SK-N-SH (cell line): ENCODE measurements around the gene C1orf159. TPM values are rescaled to one million over a fixed set of nuclear protein-coding genes. Genes with fewer than 3 reads are reported as not detected.

Source experiments
- CTCF ChIA-PET: fragments of 300-600, 350-600 bp; formaldehyde crosslinking; extraction: SDS; loops from one replicate; lab custom pipeline; 2021; lab: Yijun Ruan, JAX
- POLR2A ChIA-PET: fragments of 350-600 bp; sonication (Branson Sonifier 250); formaldehyde crosslinking; extraction: SDS; loops from one replicate; lab custom pipeline; 2020; ENCODE audit warnings: antibody characterized with exemption, inconsistent platforms; lab: Yijun Ruan, JAX
- DNase-seq: peaks from one replicate; pipeline ENCODE4 v3.0.0; 2012
- H2AFZ ChIP-seq: fragments of 200-600 bp; sonication (generic); 2 replicates; pipeline ENCODE4 v1.8.1; 2016; ENCODE audit warnings: antibody characterized with exemption, mild to moderate bottlenecking, low read depth
- H3F3A ChIP-seq: fragments of 200-600 bp; sonication (generic); replicated peaks from 2 replicates; pipeline ENCODE3; 2016; ENCODE audit warnings: antibody characterized with exemption, mild to moderate bottlenecking; ENCODE audit not compliant: insufficient read depth
- H3K27ac ChIP-seq, 2 experiments: fragments of 200-500 bp in 1 of 2; fragments of 200-600 bp in 1 of 2; sonication (Bioruptor generic) in 1 of 2; sonication (generic), shearing (Covaris generic) in 1 of 2; 2 replicates each; pipeline versions ENCODE4 v1.5.1 to v1.6.1; 2014 to 2016; ENCODE audit warnings: low read depth in 2 of 2, inconsistent platforms in 1 of 2, low read length in 1 of 2, mild to moderate bottlenecking in 1 of 2, mixed read lengths in 1 of 2
- H3K27me3 ChIP-seq: fragments of 200-600 bp; sonication (generic), shearing (Covaris generic); 2 replicates; pipeline ENCODE4 v1.6.1; 2016; ENCODE audit warnings: mixed run types; ENCODE audit not compliant: insufficient read depth
- H3K36me3 ChIP-seq, 2 experiments: fragments of 200-500 bp in 1 of 2; fragments of 200-600 bp in 1 of 2; sonication (Bioruptor generic) in 1 of 2; sonication (generic) in 1 of 2; replicated peaks in 1 of 2; 2 replicates each; pipeline versions ENCODE3 to v1.5.1; 2014 to 2016; ENCODE audit warnings: low read length in 1 of 2, mild to moderate bottlenecking in 1 of 2; ENCODE audit not compliant: insufficient read depth in 2 of 2, control insufficient read depth in 1 of 2
- H3K4me1 ChIP-seq, 2 experiments: fragments of 200-500 bp in 1 of 2; fragments of 200-600 bp in 1 of 2; sonication (Bioruptor generic) in 1 of 2; sonication (generic), shearing (Covaris generic) in 1 of 2; 2 replicates each; pipeline versions ENCODE4 v1.5.1 to v1.6.1; 2014 to 2016; ENCODE audit warnings: low read depth in 1 of 2, low read length in 1 of 2, mixed run types in 1 of 2; ENCODE audit not compliant: insufficient read depth in 2 of 2, control insufficient read depth in 1 of 2
- H3K4me2 ChIP-seq: fragments of 200-600 bp; sonication (generic), shearing (Covaris generic); 2 replicates; pipeline ENCODE4 v1.6.1; 2017; ENCODE audit warnings: mixed run types
- H3K4me3 ChIP-seq, 2 experiments: fragments of 200-500 bp in 1 of 2; fragments of 200-600 bp in 1 of 2; sonication (Bioruptor generic) in 1 of 2; sonication (generic), shearing (Covaris generic) in 1 of 2; 2 replicates each; pipeline versions ENCODE4 v1.5.1 to v1.8.1; 2014 to 2016; ENCODE audit warnings: low read depth in 2 of 2, inconsistent platforms in 1 of 2, low read length in 1 of 2, mild to moderate bottlenecking in 1 of 2, mixed read lengths in 1 of 2, moderate library complexity in 1 of 2
- H3K79me2 ChIP-seq: fragments of 200-600 bp; sonication (generic); 2 replicates; pipeline ENCODE4 v1.8.1; 2017; ENCODE audit warnings: mild to moderate bottlenecking; ENCODE audit not compliant: insufficient read depth
- H3K9ac ChIP-seq: fragments of 200-600 bp; sonication (generic); 2 replicates; pipeline ENCODE4 v1.6.1; 2017; ENCODE audit warnings: mixed run types
- H3K9me2 ChIP-seq: fragments of 200-600 bp; sonication (generic); 2 replicates; pipeline ENCODE4 v1.6.1; 2017; ENCODE audit warnings: mixed run types
- H3K9me3 ChIP-seq: fragments of 200-600 bp; sonication (generic); 2 replicates; pipeline ENCODE4 v1.6.1; 2017; ENCODE audit warnings: mixed run types, mild to moderate bottlenecking, moderate library complexity
- H4K20me1 ChIP-seq: fragments of 200-600 bp; sonication (generic); 2 replicates; pipeline ENCODE4 v1.6.1; 2017; ENCODE audit warnings: mild to moderate bottlenecking, mixed run types; ENCODE audit not compliant: insufficient read depth
- ELF1 ChIP-seq: IDR thresholded peaks from 2 replicates; pipeline ENCODE4 v1.4.0; 2012
- EZH2phosphoT487 ChIP-seq: fragments of 200-600 bp; sonication (generic); IDR thresholded peaks from 2 replicates; pipeline ENCODE4 v1.6.1; 2017; ENCODE audit warnings: low read depth, mixed run types, mild to moderate bottlenecking, antibody characterized with exemption, moderate library complexity, borderline replicate concordance
- FOXJ3 ChIP-seq: sonication (generic); formaldehyde crosslinking; IDR thresholded peaks from 2 replicates; pipeline ENCODE4 v1.5.1; 2020; ENCODE audit warnings: mild to moderate bottlenecking, missing genetic modification reagents
- GATA2 ChIP-seq: sonication (generic); formaldehyde crosslinking; IDR thresholded peaks from 2 replicates; pipeline ENCODE4 v1.5.0; 2020; ENCODE audit warnings: mild to moderate bottlenecking, missing genetic modification reagents
- MXI1 ChIP-seq: IDR thresholded peaks from 2 replicates; pipeline ENCODE4 v1.6.1; 2012; ENCODE audit warnings: mild to moderate bottlenecking, low read depth, low read length, improper control_type of control experiment
- POLR2AphosphoS5 ChIP-seq: IDR thresholded peaks from 2 replicates; pipeline ENCODE4 v1.6.1; 2012; ENCODE audit warnings: low read depth, low read length
- RCOR1 ChIP-seq: fragments of 150-350 bp; IDR thresholded peaks from 2 replicates; pipeline ENCODE4 v1.6.1; 2017; ENCODE audit warnings: antibody characterized with exemption, low read length
- RFX5 ChIP-seq: IDR thresholded peaks from 2 replicates; pipeline ENCODE4 v1.6.1; 2012; ENCODE audit warnings: mild to moderate bottlenecking, improper control_type of control experiment, low read length
- SIN3A ChIP-seq: IDR thresholded peaks from 2 replicates; pipeline ENCODE4 v1.6.1; 2012; ENCODE audit warnings: low read depth, mild to moderate bottlenecking, low read length, moderate library complexity, borderline replicate concordance
- SMC3 ChIP-seq: IDR thresholded peaks from 2 replicates; pipeline ENCODE4 v1.6.1; 2012; ENCODE audit warnings: low read depth, low read length, improper control_type of control experiment
- TAF1 ChIP-seq: IDR thresholded peaks from 2 replicates; pipeline ENCODE4 v1.6.1; 2012; ENCODE audit warnings: low read depth, mild to moderate bottlenecking, low read length, moderate library complexity, borderline replicate concordance
- TCF12 ChIP-seq: IDR thresholded peaks from 2 replicates; pipeline ENCODE4 v1.4.0; 2012
- USF2 ChIP-seq: fragments of 150-350 bp; IDR thresholded peaks from 2 replicates; pipeline ENCODE4 v1.6.1; 2017; ENCODE audit warnings: antibody characterized with exemption, low read length, low read depth, borderline replicate concordance
- YY1 ChIP-seq: IDR thresholded peaks from 2 replicates; pipeline ENCODE4 v1.4.0; 2012; ENCODE audit warnings: low read depth, mild to moderate bottlenecking
- WGBS: methylation state at CpG from one replicate; pipeline ENCODE4 v1.1.6; 2017; ENCODE audit warnings: low lambda C conversion rate; 5-methylcytosine and 5-hydroxymethylcytosine counted together
- polyA plus RNA-seq, 3 experiments: library from polyadenylated mRNA; depleted of rRNA; stranded (reverse); fragments of >200 nt; gene quantifications; 2 replicates each; pipeline ENCODE4 v1.2.3, GENCODE V29; 2012
- TF ChIP-seq, protein P1 (sequence below): fragments of 200-600 bp; sonication (generic); IDR thresholded peaks from 2 replicates; pipeline ENCODE4 v1.6.1; 2017; ENCODE audit warnings: antibody characterized with exemption, mild to moderate bottlenecking, moderate library complexity

C1orf159 gene
- polyA plus RNA-seq, 1 of the 3 experiments (the other 2 are of a cell fraction), result 10.2 TPM

DNA sequence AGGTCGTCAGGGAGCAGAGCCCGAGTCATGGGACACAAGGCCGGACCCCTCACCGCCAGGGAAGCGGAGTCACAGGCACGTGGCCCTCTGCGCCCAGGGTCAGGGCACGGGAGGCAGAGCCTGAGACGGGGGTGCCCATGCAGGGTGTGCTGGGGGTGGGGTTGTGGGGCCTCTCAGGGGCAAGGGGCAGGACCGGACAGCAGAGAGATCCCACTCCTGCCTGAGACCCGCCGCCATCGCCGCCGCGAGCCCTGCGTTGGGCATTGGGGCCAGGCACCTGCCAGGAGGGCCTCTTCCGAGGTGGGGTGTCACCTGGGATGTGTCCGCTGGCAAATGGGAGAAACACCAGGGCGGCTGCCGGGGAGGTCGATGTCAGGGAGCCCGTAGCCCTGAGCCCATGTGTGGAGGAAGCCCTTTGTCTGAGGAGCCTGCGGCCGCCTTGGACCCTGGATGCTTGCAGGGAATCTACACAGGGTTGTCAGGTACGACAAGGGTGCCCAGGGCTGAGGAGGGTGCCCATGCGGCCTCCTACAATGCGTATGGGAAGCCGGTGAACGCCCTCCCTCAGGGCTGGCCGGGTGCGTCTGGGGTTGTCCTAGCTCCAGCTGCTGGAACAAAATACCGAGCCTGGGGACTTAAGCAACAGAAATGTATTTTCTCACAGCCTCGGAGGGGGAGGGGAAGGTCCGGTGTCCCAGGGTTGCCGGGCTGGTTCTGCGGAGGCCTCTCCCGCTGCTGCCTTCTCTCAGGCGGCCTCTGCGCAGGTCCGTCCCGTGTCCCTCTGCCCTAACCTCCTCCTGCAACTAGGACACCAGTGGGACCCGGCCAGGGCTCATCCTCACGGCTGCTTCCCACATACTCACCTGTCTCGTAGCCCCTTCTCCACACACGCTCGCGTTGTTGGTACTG is 16.4 kb upstream of the C1orf159 start (continued):
- no peak for TF ChIP-seq ELF1
- TF ChIP-seq, all 33 proteins: peak for 0

GRCh38 chr1:1130206-1131120 is 14.6 kb upstream of the C1orf159 start:
- 77% methylated on average over 35 of the region's 43 CpGs for WGBS
- no peaks in the 10 kb centered on the region for H3K36me3 ChIP-seq
- H3K27ac ChIP-seq, result no peak overlapping the region
- no peak overlapping the region for H2AFZ ChIP-seq
- H3K79me2 ChIP-seq, result no peaks in the 10 kb centered on the region
- H3F3A ChIP-seq, result no peaks in the 10 kb centered on the region
- no peaks in the 10 kb centered on the region for H3K9me3 ChIP-seq
- H3K9me2 ChIP-seq, result no peaks in the 10 kb centered on the region
- POLR2A ChIA-PET, result no interaction called here
- TF ChIP-seq ELF1 (no peak), USF2 (no peak), MXI1 (no peak), POLR2AphosphoS5 (no peak), EZH2phosphoT487 (no peak), RCOR1 (no peak), RFX5 (no peak), TAF1 (no peak), SMC3 (no peak), YY1 (no peak), GATA2 (CRISPR knock-in tag) (no peak), FOXJ3 (no peak), TCF12 (no peak), SIN3A (no peak)
- TF ChIP-seq, protein P1, sequence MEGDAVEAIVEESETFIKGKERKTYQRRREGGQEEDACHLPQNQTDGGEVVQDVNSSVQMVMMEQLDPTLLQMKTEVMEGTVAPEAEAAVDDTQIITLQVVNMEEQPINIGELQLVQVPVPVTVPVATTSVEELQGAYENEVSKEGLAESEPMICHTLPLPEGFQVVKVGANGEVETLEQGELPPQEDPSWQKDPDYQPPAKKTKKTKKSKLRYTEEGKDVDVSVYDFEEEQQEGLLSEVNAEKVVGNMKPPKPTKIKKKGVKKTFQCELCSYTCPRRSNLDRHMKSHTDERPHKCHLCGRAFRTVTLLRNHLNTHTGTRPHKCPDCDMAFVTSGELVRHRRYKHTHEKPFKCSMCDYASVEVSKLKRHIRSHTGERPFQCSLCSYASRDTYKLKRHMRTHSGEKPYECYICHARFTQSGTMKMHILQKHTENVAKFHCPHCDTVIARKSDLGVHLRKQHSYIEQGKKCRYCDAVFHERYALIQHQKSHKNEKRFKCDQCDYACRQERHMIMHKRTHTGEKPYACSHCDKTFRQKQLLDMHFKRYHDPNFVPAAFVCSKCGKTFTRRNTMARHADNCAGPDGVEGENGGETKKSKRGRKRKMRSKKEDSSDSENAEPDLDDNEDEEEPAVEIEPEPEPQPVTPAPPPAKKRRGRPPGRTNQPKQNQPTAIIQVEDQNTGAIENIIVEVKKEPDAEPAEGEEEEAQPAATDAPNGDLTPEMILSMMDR, result no peak
- H3K4me1 ChIP-seq, result no peaks in the 10 kb centered on the region
- H3K4me2 ChIP-seq, result no peak overlapping the region
- H3K4me3 ChIP-seq, result no peak overlapping the region
- H4K20me1 ChIP-seq, result no peaks in the 10 kb centered on the region
- no peaks in the 10 kb centered on the region for H3K27me3 ChIP-seq
- no peak for DNase-seq
- CTCF ChIA-PET, result interaction anchor here (1.4 to 1.9 kb wide), 3 partner anchors 9 to 161 kb away, joined by 6 to 14 read pairs (median 6); no protein-coding TSS in a partner anchor
- no peak overlapping the region for H3K9ac ChIP-seq
